Pancreas (tissue), 10 donors: ENCODE results near the gene ANKH. TPM values are rescaled to one million over a fixed set of nuclear protein-coding genes. Genes with fewer than 3 reads are reported as not detected.

Source experiments
- ATAC-seq, 4 donors: fragments of 200-7000 bp; cut with Tn5 transposase; one replicate each; pipeline versions ENCODE4 v1.8.0 to v1.9.1; 2020; ENCODE audit warnings: mild to moderate bottlenecking in 4 of 4, moderate library complexity in 4 of 4
- DNase-seq, 6 donors: peaks; one replicate each; pipeline ENCODE4 v3.0.0-alpha.2; 2020
- FAIRE-seq: peaks from 2 replicates; lab custom pipeline; 2012; peaks lifted over from hg19 to GRCh38; lab: Jason Lieb, UNC
- H3K27ac ChIP-seq, 4 donors: fragments of 200-600 bp; sonication (generic); 1 replicate in 3 of 4; 2 replicates in 1 of 4; pipeline versions ENCODE4 v1.5.0 to v1.8.0; 2020
- H3K27me3 ChIP-seq, 4 donors: fragments of 200-600 bp; one replicate each; pipeline ENCODE4 v1.8.0; 2021
- H3K36me3 ChIP-seq, 3 donors: fragments of 200-600 bp; sonication (generic) in 1 of 3; one replicate each; pipeline versions ENCODE4 v1.5.0 to v1.8.0; 2020 to 2021
- H3K4me1 ChIP-seq, 3 donors: fragments of 200-600 bp; one replicate each; pipeline ENCODE4 v1.8.0; 2021
- H3K4me3 ChIP-seq, 4 donors: fragments of 200-600 bp; sonication (generic) in 2 of 4; one replicate each; pipeline versions ENCODE4 v1.5.0 to v1.8.0; 2020 to 2021
- H3K9me3 ChIP-seq, 4 donors: fragments of 200-600 bp; one replicate each; pipeline ENCODE4 v1.8.0; 2021
- CTCF ChIP-seq, 4 donors: fragments of 200-600 bp; sonication (generic) in 3 of 4; IDR thresholded peaks; one replicate each; pipeline versions ENCODE4 v1.5.0 to v1.8.0; 2021; ENCODE audit warnings: antibody characterized with exemption in 4 of 4
- WGBS, 2 donors: extraction: QIAGEN DNeasy Blood & Tissue Kit; methylation state at CpG; one replicate each; pipeline ENCODE4 v1.1.7; 2013; 5-methylcytosine and 5-hydroxymethylcytosine counted together
- intact Hi-C, 3 donors: fragments of 100-400 bp; cut with DNase I; formaldehyde crosslinking; loops; one replicate each; pipeline versions ENCODE4 v1.11.1 to v1.14.2; 2022
- polyA plus RNA-seq, 2 donors: library from polyadenylated mRNA; stranded (reverse); fragments of 200-250 nt; gene quantifications; one replicate each; pipeline ENCODE4 v1.2.3, GENCODE V29; 2013
- total RNA-seq, 6 donors: library from RNA; stranded (reverse); fragmentation: NEBNext Ultra II Directional in 4 of 6; extraction: Animal tissue kit (Norgen Biotek cat#: 25700) in 4 of 6; gene quantifications; one replicate each; pipeline versions ENCODE4 v1.2.1 to v1.2.4, GENCODE V29; 2021 to 2023
- donor health status: healthy with polysubstance abuse.
- donor health status: DM: no; HTN: no; CAD: no; lungs with moderate emphysema.
- donor health status: DM: no; HTN: no; CAD: no.
- donor health status: control.
- donor health status: control.
- donor health status: Bipolar disorder and iron deficiency.
- donor health status: DM: yes; HTN: yes; CAD: no.
- donor health status: DM: no; HTN: no; CAD: no.
- donor health status: DM: no; HTN: no; CAD: no.
- donor health status: DM: yes; HTN: yes; CAD: no.

ANKH gene
- total and polyA plus RNA-seq, 8 donors: 11.8 to 48.6 (median 37.7) TPM

GRCh38 chr5:14782591-14782990 is 89.0 kb downstream of the ANKH start:
- intact Hi-C loops: no loop called here

GRCh38 chr5:14781106-14781505 is 90.5 kb downstream of the ANKH start:
- Histone ChIP-seq H3K27me3 (no peaks in the 10 kb centered on the region), H3K27ac (no peak overlapping the region), H3K9me3 (no peaks in the 10 kb centered on the region), H3K4me1 (no peaks in the 10 kb centered on the region), H3K4me3 (no peak overlapping the region), H3K36me3 (no peaks in the 10 kb centered on the region)
- 85 to 86% methylated on average over 5 of the region's 5 CpGs for WGBS, 2 donors
- intact Hi-C loops: no loop called here
- FAIRE-seq: no peak
- TF ChIP-seq CTCF (IDR thresholded peaks at IDR 0.05): no peak
- peak in 1 of 4 donors; percentile 28 for ATAC-seq
- DNase-seq: no peak

More at GRCh38 chr5:14782591-14782990, 89.0 kb downstream of the ANKH start:
- Histone ChIP-seq H3K27me3 (no peaks in the 10 kb centered on the region), H3K36me3 (no peaks in the 10 kb centered on the region), H3K4me1 (no peaks in the 10 kb centered on the region), H3K27ac (no peak overlapping the region), H3K4me3 (no peak overlapping the region), H3K9me3 (no peaks in the 10 kb centered on the region)
- WGBS, 2 donors: 95 to 97% methylated on average over 5 of the region's 5 CpGs
- ATAC-seq: no peak
- no peak for FAIRE-seq
- DNase-seq: no peak
- no peak for TF ChIP-seq CTCF (IDR thresholded peaks at IDR 0.05)

- no peaks in the 10 kb centered on the region for H3K9me3 ChIP-seq
- H3K27ac ChIP-seq: no peak overlapping the region
- no peaks in the 10 kb centered on the region for H3K36me3 ChIP-seq
- no peaks in the 10 kb centered on the region for H3K4me1 ChIP-seq
- H3K4me3 ChIP-seq: no peak overlapping the region
- no peaks in the 10 kb centered on the region for H3K27me3 ChIP-seq
- FAIRE-seq: no peak
- intact Hi-C loops: no loop called here
- 92 to 95% methylated on average over 9 of the region's 9 CpGs for WGBS, 2 donors
- ATAC-seq: no peak
- no peak for TF ChIP-seq CTCF (IDR thresholded peaks at IDR 0.05)
- no peak for DNase-seq
Measured at GRCh38 chr5:14779975-14780374, 91.6 kb downstream of the ANKH start.

GRCh38 chr5:14778792-14779070 is 92.8 kb downstream of the ANKH start:
- Histone ChIP-seq H3K27ac (no peak overlapping the region), H3K36me3 (no peaks in the 10 kb centered on the region), H3K4me1 (peaks cover 0 to 3% (median 0%) of the 10 kb centered on the region in 3 donors), H3K27me3 (no peaks in the 10 kb centered on the region), H3K4me3 (no peak overlapping the region), H3K9me3 (no peaks in the 10 kb centered on the region)
- no peak for ATAC-seq
- intact Hi-C loops: no loop called here
- FAIRE-seq: no peak
- no peak for TF ChIP-seq CTCF (IDR thresholded peaks at IDR 0.05)
- DNase-seq: no peak
- WGBS, 2 donors: 75 to 83% methylated on average over 4 of the region's 4 CpGs

- 83 to 89% methylated on average over 11 of the region's 11 CpGs for WGBS, 2 donors
- Histone ChIP-seq H3K27ac (no peak overlapping the region), H3K27me3 (no peaks in the 10 kb centered on the region), H3K4me3 (no peak overlapping the region), H3K36me3 (no peaks in the 10 kb centered on the region), H3K9me3 (no peaks in the 10 kb centered on the region), H3K4me1 (peaks cover 0 to 3% (median 0%) of the 10 kb centered on the region in 3 donors)
- ATAC-seq (no peak), FAIRE-seq (no peak), DNase-seq (peak in 1 of 6 donors; percentile 29)
- intact Hi-C loops: no loop called here
- no peak for TF ChIP-seq CTCF (IDR thresholded peaks at IDR 0.05)
Measured at GRCh38 chr5:14777932-14778791, 93.4 kb downstream of the ANKH start.
